ENCODE results near the gene USP49.
"Not testable (repeated sequence)": the region's sequence is repeated elsewhere in the genome, so short reads cannot be mapped to it uniquely, and the experiment has no call there.

DNA sequence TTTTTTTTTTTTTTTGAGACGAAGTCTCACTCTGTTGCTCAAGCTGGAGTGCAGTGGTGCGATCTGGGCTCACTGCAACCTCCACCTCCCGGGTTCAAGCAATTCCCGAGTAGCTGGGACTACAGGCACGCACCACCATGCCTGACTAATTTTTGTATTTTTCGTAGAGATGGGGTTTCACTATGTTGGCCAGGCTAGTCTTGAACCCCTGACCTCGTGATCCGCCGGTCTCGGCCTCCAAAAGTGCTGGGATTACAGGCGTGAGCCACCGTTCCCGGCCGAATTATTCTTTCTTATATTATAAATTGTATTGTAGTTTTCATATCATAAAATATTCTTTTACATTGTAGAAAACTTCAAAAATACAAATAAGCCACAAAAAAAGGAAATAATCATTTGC is 47.7 kb upstream of the USP49 start:
- not testable (repeated sequence) for TF ChIP-seq POLR2A, POLR2AphosphoS5, TAF1 (IDR thresholded peaks at IDR 0.05; ENCODE audit: low read depth, low read length)

All from GM12891 (cell line).